T-helper 2 cell treated with Interferon-gamma antibody and Interleukin-4, amounts not matched to agents 5 μg/mL and 100 μg/mL, for 36 hours (primary cell): Measurements from ENCODE around the gene TAL2.
"Not testable (repeated sequence)": the region's sequence is repeated elsewhere in the genome, so short reads cannot be mapped to it uniquely, and the experiment has no call there.

Experiments
- DNase-seq: peaks from one replicate; pipeline ENCODE4 v3.0.0; 2021; ENCODE audit warnings: low spot score
- H3K27ac Mint-ChIP-seq: one replicate; pipeline ENCODE4 v1.8.0; 2021; ENCODE audit warnings: mild to moderate bottlenecking, mixed read lengths
- H3K27me3 Mint-ChIP-seq: one replicate; pipeline ENCODE4 v1.8.0; 2021; ENCODE audit warnings: low read depth, mixed read lengths
- H3K36me3 Mint-ChIP-seq: one replicate; pipeline ENCODE4 v1.8.0; 2021; ENCODE audit warnings: low read depth, mixed read lengths
- H3K4me1 Mint-ChIP-seq: one replicate; pipeline ENCODE4 v1.8.0; 2021; ENCODE audit warnings: low read depth, mixed read lengths
- H3K4me3 Mint-ChIP-seq: one replicate; pipeline ENCODE4 v1.8.0; 2022; ENCODE audit warnings: mild to moderate bottlenecking, moderate library complexity, mixed read lengths
- H3K9me3 Mint-ChIP-seq: one replicate; pipeline ENCODE4 v1.8.0; 2021; ENCODE audit warnings: mixed read lengths

TAL2 gene

GRCh38 chr9:105683688-105684275, 21.5 kb downstream of the TAL2 start:
- no peak overlapping the region for H3K27ac Mint-ChIP-seq
- no peak overlapping the region for H3K4me3 Mint-ChIP-seq
- H3K27me3 Mint-ChIP-seq, result peaks cover 11% of the 10 kb centered on the region
- H3K4me1 Mint-ChIP-seq, result no peaks in the 10 kb centered on the region
- no peaks in the 10 kb centered on the region for H3K36me3 Mint-ChIP-seq
- no peak for DNase-seq
- no peaks in the 10 kb centered on the region for H3K9me3 Mint-ChIP-seq

- Mint-ChIP-seq H3K9me3 (no peaks in the 10 kb centered on the region), H3K4me3 (no peak overlapping the region), H3K4me1 (no peaks in the 10 kb centered on the region), H3K36me3 (no peaks in the 10 kb centered on the region), H3K27ac (no peak overlapping the region), H3K27me3 (peaks cover 21% of the 10 kb centered on the region)
- no peak for DNase-seq
These were observed 24.7 kb downstream of the TAL2 start for GRCh38 chr9:105686936-105687335.

GRCh38 chr9:105690742-105691141, 28.5 kb downstream of the TAL2 start:
- H3K36me3 Mint-ChIP-seq, result no peaks in the 10 kb centered on the region
- no peak for DNase-seq
- peaks cover 15% of the 10 kb centered on the region for H3K4me1 Mint-ChIP-seq
- H3K4me3 Mint-ChIP-seq, result no peak overlapping the region
- H3K27me3 Mint-ChIP-seq, result peaks cover 28% of the 10 kb centered on the region
- H3K9me3 Mint-ChIP-seq, result no peaks in the 10 kb centered on the region
- no peak overlapping the region for H3K27ac Mint-ChIP-seq

GRCh38 chr9:105693435-105694189, 31.4 kb downstream of the TAL2 start:
- peaks cover 19% of the 10 kb centered on the region for H3K27me3 Mint-ChIP-seq
- DNase-seq, result no peak
- peaks cover 19% of the 10 kb centered on the region for H3K4me1 Mint-ChIP-seq
- no peaks in the 10 kb centered on the region for H3K36me3 Mint-ChIP-seq
- no peaks in the 10 kb centered on the region for H3K9me3 Mint-ChIP-seq
- H3K27ac Mint-ChIP-seq, result no peak overlapping the region
- H3K4me3 Mint-ChIP-seq, result peak overlapping the region; percentile 79

- peak within 1 kb of the TSS; percentile 58 for H3K27ac Mint-ChIP-seq
- peaks cover 19% of the 10 kb centered on the region for H3K4me1 Mint-ChIP-seq
- H3K27me3 Mint-ChIP-seq, result peaks cover 18% of the 10 kb centered on the region
- no peaks in the 10 kb centered on the region for H3K36me3 Mint-ChIP-seq
- DNase-seq, result peak; percentile 81
- H3K9me3 Mint-ChIP-seq, result no peaks in the 10 kb centered on the region
- peak within 1 kb of the TSS; percentile 89 for H3K4me3 Mint-ChIP-seq
These were observed 32.1 kb downstream of the TAL2 start, which contains the start of gene TMEM38B for GRCh38 chr9:105694190-105694847. TSS of gene TMEM38B (plus strand) at chr9:105694541. CDS start at chr9:105694661, 120 bp downstream.

GRCh38 chr9:105694848-105695581, 32.8 kb downstream of the TAL2 start:
- peak overlapping the region; percentile 24 for H3K27ac Mint-ChIP-seq
- peaks cover 14% of the 10 kb centered on the region for H3K27me3 Mint-ChIP-seq
- H3K4me3 Mint-ChIP-seq, result peak overlapping the region; percentile 89
- H3K36me3 Mint-ChIP-seq, result no peaks in the 10 kb centered on the region
- H3K4me1 Mint-ChIP-seq, result peaks cover 22% of the 10 kb centered on the region
- no peaks in the 10 kb centered on the region for H3K9me3 Mint-ChIP-seq
- DNase-seq, result peak; percentile 56

- H3K36me3 Mint-ChIP-seq, result no peaks in the 10 kb centered on the region
- no peak for DNase-seq
- no peaks in the 10 kb centered on the region for H3K9me3 Mint-ChIP-seq
- no peak overlapping the region for H3K4me3 Mint-ChIP-seq
- no peak overlapping the region for H3K27ac Mint-ChIP-seq
- peaks cover 22% of the 10 kb centered on the region for H3K4me1 Mint-ChIP-seq
- peaks cover 14% of the 10 kb centered on the region for H3K27me3 Mint-ChIP-seq
These were observed 34.0 kb downstream of the TAL2 start for GRCh38 chr9:105696219-105696793.

- Mint-ChIP-seq H3K4me3 (no peak overlapping the region), H3K4me1 (peaks cover 22% of the 10 kb centered on the region), H3K36me3 (no peaks in the 10 kb centered on the region), H3K27ac (no peak overlapping the region), H3K9me3 (no peaks in the 10 kb centered on the region), H3K27me3 (peaks cover 8% of the 10 kb centered on the region)
- no peak for DNase-seq
These were observed 35.6 kb downstream of the TAL2 start for GRCh38 chr9:105697871-105698270.

- H3K36me3 Mint-ChIP-seq, result no peaks in the 10 kb centered on the region
- H3K4me1 Mint-ChIP-seq, result peaks cover 21% of the 10 kb centered on the region
- peaks cover 6% of the 10 kb centered on the region for H3K27me3 Mint-ChIP-seq
- DNase-seq, result no peak
- no peak overlapping the region for H3K27ac Mint-ChIP-seq
- no peaks in the 10 kb centered on the region for H3K9me3 Mint-ChIP-seq
- H3K4me3 Mint-ChIP-seq, result no peak overlapping the region
These were observed 36.2 kb downstream of the TAL2 start for GRCh38 chr9:105698348-105698870.

GRCh38 chr9:105700668-105701067, 38.4 kb downstream of the TAL2 start:
- no peak overlapping the region for H3K27ac Mint-ChIP-seq

GRCh38 chr9:105701145-105701544, 38.9 kb downstream of the TAL2 start:
- Mint-ChIP-seq H3K27me3 (no peaks in the 10 kb centered on the region), H3K9me3 (no peaks in the 10 kb centered on the region), H3K36me3 (peaks cover 1% of the 10 kb centered on the region), H3K4me1 (peaks cover 5% of the 10 kb centered on the region), H3K4me3 (no peak overlapping the region), H3K27ac (no peak overlapping the region)
- DNase-seq, result no peak

More at GRCh38 chr9:105700668-105701067, 38.4 kb downstream of the TAL2 start:
- Mint-ChIP-seq H3K27me3 (no peaks in the 10 kb centered on the region), H3K4me1 (peaks cover 7% of the 10 kb centered on the region), H3K9me3 (no peaks in the 10 kb centered on the region), H3K36me3 (no peaks in the 10 kb centered on the region), H3K4me3 (no peak overlapping the region)
- DNase-seq, result no peak

GRCh38 chr9:105702207-105702606, 40.0 kb downstream of the TAL2 start:
- Mint-ChIP-seq H3K27ac (no peak overlapping the region), H3K4me1 (peaks cover 4% of the 10 kb centered on the region), H3K36me3 (peaks cover 3% of the 10 kb centered on the region), H3K27me3 (no peaks in the 10 kb centered on the region), H3K9me3 (no peaks in the 10 kb centered on the region), H3K4me3 (no peak overlapping the region)
- DNase-seq, result no peak

GRCh38 chr9:105703638-105704037, 41.4 kb downstream of the TAL2 start:
- H3K27ac Mint-ChIP-seq, H3K36me3 Mint-ChIP-seq, H3K4me3 Mint-ChIP-seq, DNase-seq, H3K9me3 Mint-ChIP-seq, H3K4me1 Mint-ChIP-seq, H3K27me3 Mint-ChIP-seq: not testable (repeated sequence)
